Transverse colon (tissue), 4 donors: ENCODE measurements around the gene DBH.

Experiments used
- CTCF ChIP-seq, 5 experiments: fragments of 200-600 bp in 3 of 5; fragments of 450-650 bp in 2 of 5; sonication (generic) in 3 of 5; IDR thresholded peaks; 1 replicate in 2 of 5; 2 replicates in 3 of 5; pipeline ENCODE4 v1.5.1; 2016 to 2017; ENCODE audit warnings: antibody characterized with exemption in 5 of 5, inconsistent platforms in 3 of 5, mild to moderate bottlenecking in 2 of 5, moderate library complexity in 1 of 5
- EP300 ChIP-seq: sonication (generic); formaldehyde crosslinking; IDR thresholded peaks from one replicate; pipeline ENCODE4 v1.6.1; 2017; ENCODE audit warnings: antibody characterized with exemption, low read depth
- POLR2A ChIP-seq: fragments of 450-650 bp; IDR thresholded peaks from one replicate; pipeline ENCODE4 v1.6.1; 2016; ENCODE audit warnings: antibody characterized with exemption, mild to moderate bottlenecking, moderate library complexity
- POLR2AphosphoS5 ChIP-seq, 3 donors: sonication (generic); formaldehyde crosslinking; IDR thresholded peaks; one replicate each; pipeline ENCODE4 v1.6.1; 2016; ENCODE audit warnings: antibody characterized with exemption in 3 of 3

- no peak for TF ChIP-seq CTCF (IDR thresholded peaks at IDR 0.05)
- no peak for TF ChIP-seq POLR2AphosphoS5 (IDR thresholded peaks at IDR 0.05)
- no peak for TF ChIP-seq EP300
- TF ChIP-seq POLR2A = no peak
Observed at GRCh38 chr9:133669182-133669801, 33.1 kb downstream of the DBH start.
